Measurements from ENCODE around the gene WNT3A. TPM values are rescaled to one million over a fixed set of nuclear protein-coding genes. Genes with fewer than 3 reads are reported as not detected.

Gene WNT3A
- total and polyA plus RNA-seq, 2 of the 4 experiments (the other 2 are of a cell fraction), result not detected

DNA sequence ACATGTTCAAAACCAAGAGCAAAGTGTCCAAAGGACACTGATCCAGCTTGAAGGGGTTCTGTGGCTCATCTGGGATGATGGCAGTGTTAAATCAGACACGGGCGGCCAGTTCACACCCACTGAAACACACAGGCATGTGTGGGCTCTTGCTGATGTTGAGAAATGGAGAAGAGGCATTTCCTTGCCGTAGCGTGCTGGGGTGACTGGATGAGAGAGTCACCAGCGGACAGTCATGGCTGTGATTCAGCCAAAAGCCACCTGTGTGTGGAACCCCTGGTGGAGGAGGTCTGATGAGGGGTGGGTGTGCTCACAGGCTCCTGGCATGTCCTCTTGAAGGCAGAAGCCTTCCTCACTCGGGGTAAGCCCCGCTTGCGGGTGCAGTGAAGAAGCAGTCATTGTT is 89.1 kb downstream of the WNT3A start:
- CTCF ChIA-PET, result no interaction called here
- H2AFZ ChIP-seq (replicated peaks; ENCODE audit: low read length, poor library complexity), result no peak overlapping the region
- no peak overlapping the region for H2AK9ac ChIP-seq (replicated peaks; ENCODE audit: low read depth, low read length, poor library complexity)
- H4K5ac ChIP-seq (ENCODE audit: low read depth, low read length), result no peak overlapping the region
- BruUV-seq (replicated peaks), result no TSS peak
- dilution Hi-C loops (cut with HindIII; ENCODE audit: low sequenced_read_pairs, unreplicated experiment) (no loop called here), intact Hi-C loops (cut with micrococcal nuclease) (no loop called here), in situ Hi-C loops (cut with MboI; ENCODE audit: low sequenced_read_pairs) (no loop called here)
- no peaks in the 10 kb centered on the region for H3K27me3 ChIP-seq (ENCODE audit: control insufficient read depth, insufficient read depth, low read length)
- no peak overlapping the region for H3K4ac ChIP-seq (ENCODE audit: low read depth, low read length)
- H2AK5ac ChIP-seq (ENCODE audit: low read depth, low read length), result no peak overlapping the region
- H2BK20ac ChIP-seq (ENCODE audit: low read depth, low read length), result no peak overlapping the region
- H2BK120ac ChIP-seq (ENCODE audit: low read depth, low read length), result no peak overlapping the region
- H3K14ac ChIP-seq (replicated peaks; ENCODE audit: low read depth, low read length), result no peak overlapping the region
- no peak overlapping the region for H4K91ac ChIP-seq (ENCODE audit: insufficient read depth, low read depth, low read length)
- peaks cover 100% of the 10 kb centered on the region for H4K20me1 ChIP-seq (ENCODE audit: insufficient read depth, low read length)
- peaks cover 2% of the 10 kb centered on the region; the same call in 1 of the 2 replicates for H3K4me1 ChIP-seq (ENCODE audit: control insufficient read depth, insufficient read depth, low read length)
- no peak overlapping the region for H3K9ac ChIP-seq (ENCODE audit: low read depth, low read length)
- DNase-seq (no peak), ATAC-seq (ENCODE audit: low read depth) (no peak)
- peaks cover 29% of the 10 kb centered on the region for H3K9me1 ChIP-seq (ENCODE audit: insufficient read depth, low read length)
- peaks cover 9% of the 10 kb centered on the region; the same call in 1 of the 2 replicates for H3K9me3 ChIP-seq (ENCODE audit: control insufficient read depth, insufficient read depth, low read length)
- no peak overlapping the region for H4K8ac ChIP-seq (ENCODE audit: low read depth in 2 of 2, low read length in 2 of 2)
- H3K18ac ChIP-seq (ENCODE audit: low read depth, low read length), result no peak overlapping the region
- no peak overlapping the region for H3K4me2 ChIP-seq (ENCODE audit: low read depth, low read length)
- H2BK15ac ChIP-seq (ENCODE audit: low read depth, low read length), result no peak overlapping the region
- TF ChIP-seq, protein P1, sequence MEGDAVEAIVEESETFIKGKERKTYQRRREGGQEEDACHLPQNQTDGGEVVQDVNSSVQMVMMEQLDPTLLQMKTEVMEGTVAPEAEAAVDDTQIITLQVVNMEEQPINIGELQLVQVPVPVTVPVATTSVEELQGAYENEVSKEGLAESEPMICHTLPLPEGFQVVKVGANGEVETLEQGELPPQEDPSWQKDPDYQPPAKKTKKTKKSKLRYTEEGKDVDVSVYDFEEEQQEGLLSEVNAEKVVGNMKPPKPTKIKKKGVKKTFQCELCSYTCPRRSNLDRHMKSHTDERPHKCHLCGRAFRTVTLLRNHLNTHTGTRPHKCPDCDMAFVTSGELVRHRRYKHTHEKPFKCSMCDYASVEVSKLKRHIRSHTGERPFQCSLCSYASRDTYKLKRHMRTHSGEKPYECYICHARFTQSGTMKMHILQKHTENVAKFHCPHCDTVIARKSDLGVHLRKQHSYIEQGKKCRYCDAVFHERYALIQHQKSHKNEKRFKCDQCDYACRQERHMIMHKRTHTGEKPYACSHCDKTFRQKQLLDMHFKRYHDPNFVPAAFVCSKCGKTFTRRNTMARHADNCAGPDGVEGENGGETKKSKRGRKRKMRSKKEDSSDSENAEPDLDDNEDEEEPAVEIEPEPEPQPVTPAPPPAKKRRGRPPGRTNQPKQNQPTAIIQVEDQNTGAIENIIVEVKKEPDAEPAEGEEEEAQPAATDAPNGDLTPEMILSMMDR (conservative IDR thresholded peaks at IDR 0.05; ENCODE audit: low read depth, low read length), result no peak
- TF ChIP-seq RAD21 (IDR thresholded peaks at IDR 0.05; ENCODE audit: low read length) (no peak), NFE2L2 (IDR thresholded peaks at IDR 0.05; ENCODE audit: low read depth, low read length) (no peak), CHD1 (IDR thresholded peaks at IDR 0.05; ENCODE audit: low read depth, low read length) (no peak), FOS (IDR thresholded peaks at IDR 0.05; ENCODE audit: low read depth, low read length) (no peak), CEBPB (IDR thresholded peaks at IDR 0.05; ENCODE audit: low read depth, low read length) (no peak), POLR2A (IDR thresholded peaks at IDR 0.05; ENCODE audit: low read depth, low read length) (no peak)
- TF ChIP-seq, protein P2, sequence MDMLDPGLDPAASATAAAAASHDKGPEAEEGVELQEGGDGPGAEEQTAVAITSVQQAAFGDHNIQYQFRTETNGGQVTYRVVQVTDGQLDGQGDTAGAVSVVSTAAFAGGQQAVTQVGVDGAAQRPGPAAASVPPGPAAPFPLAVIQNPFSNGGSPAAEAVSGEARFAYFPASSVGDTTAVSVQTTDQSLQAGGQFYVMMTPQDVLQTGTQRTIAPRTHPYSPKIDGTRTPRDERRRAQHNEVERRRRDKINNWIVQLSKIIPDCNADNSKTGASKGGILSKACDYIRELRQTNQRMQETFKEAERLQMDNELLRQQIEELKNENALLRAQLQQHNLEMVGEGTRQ (IDR thresholded peaks at IDR 0.05; ENCODE audit: low read depth, low read length), result no peak
- peaks cover 57% of the 10 kb centered on the region for H3K36me3 ChIP-seq (ENCODE audit: control insufficient read depth, insufficient read depth, low read length)
- H3K23ac ChIP-seq (ENCODE audit: low read depth, low read length), result no peak overlapping the region
- POLR2A ChIA-PET (ENCODE audit: unreplicated experiment), result no interaction called here
- H3K56ac ChIP-seq (ENCODE audit: extremely low read depth, insufficient read depth, low read length), result no peak overlapping the region
- H3K79me1 ChIP-seq (ENCODE audit: low read depth in 1 of 2, low read length in 2 of 2), result peaks cover 0 to 59% of the 10 kb centered on the region in 2 experiments; a peak in 3 of 4 replicates
- no peak overlapping the region for H2BK5ac ChIP-seq (ENCODE audit: low read depth, low read length, poor library complexity, severe bottlenecking)
- H3K27ac ChIP-seq (ENCODE audit: insufficient read depth, low read length), result no peak overlapping the region
- no peak overlapping the region for H3K4me3 ChIP-seq (ENCODE audit: insufficient read depth, low read depth, low read length)
- 95% methylated on average over 3 of the region's 8 CpGs; no CpG with 5 or more reads in 1 of the 2 experiments for WGBS, 2 experiments (ENCODE audit: extremely low coverage in 2 of 2, insufficient read length in 1 of 2)
